HG03045 (cell line): ENCODE results near the gene STK26.
"Not testable (repeated sequence)": the region's sequence is repeated elsewhere in the genome, so short reads cannot be mapped to it uniquely, and the experiment has no call there.

Experiments used
- ATAC-seq: cut with Tn5 transposase; IDR thresholded peaks from one replicate; pipeline ENCODE4 v1.9.1; 2021; ENCODE audit warnings: mild to moderate bottlenecking, moderate library complexity; ENCODE audit not compliant: unreplicated experiment

The STK26 gene

DNA sequence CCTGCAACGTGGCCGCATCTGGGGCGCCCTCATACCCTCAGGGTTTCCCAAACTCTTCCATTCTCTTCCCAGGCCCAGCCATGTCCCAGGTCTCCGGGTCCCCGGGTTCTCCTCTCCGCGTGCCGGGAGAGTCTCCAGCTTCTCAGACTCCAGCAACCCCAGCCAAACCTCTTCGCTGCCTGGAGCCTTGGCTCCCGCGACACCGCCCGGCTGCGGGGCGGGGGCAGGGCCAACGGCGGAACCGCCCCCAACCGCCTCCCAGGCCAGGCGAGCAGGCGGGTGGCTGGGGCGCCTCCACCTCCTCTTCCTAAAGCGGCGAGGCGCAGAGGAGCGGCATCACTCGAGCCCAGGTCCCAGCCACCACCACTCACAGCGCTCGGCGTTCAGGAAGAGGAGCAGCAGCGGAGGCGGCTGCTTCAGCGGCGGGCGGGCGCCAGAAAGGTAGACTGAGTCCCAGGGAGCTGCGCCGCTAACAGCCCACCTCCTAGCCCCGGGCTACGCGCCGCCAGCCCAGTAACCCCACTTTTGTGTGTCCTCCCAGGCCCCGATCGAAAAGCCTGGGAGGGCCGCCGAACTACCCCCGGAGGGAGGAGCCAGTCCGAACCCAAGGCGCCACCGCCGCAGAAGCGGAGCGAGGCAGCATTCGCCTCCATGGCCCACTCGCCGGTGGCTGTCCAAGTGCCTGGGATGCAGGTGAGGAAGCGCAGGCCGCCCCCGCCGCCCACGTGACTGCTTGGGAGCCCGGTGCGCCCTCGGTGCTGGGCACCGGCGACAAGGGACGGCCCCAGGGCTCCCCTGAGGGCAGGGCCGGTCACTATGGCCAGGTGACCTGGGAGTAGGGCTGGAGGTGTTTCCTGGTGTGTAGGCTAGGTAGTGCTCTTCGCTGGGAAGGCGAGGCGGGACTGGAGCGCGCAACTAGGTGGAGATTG, at the start of gene STK26:
Gene STK26 (plus strand): TSS at position 336 of the 929 bp plus-strand sequence. CDS start 316 bp downstream, at position 652.
- ATAC-seq = peak; percentile 84

- ATAC-seq = no peak
Measured at GRCh38 chrX:131975851-131976250, 47.3 kb upstream of the STK26 start.

DNA sequence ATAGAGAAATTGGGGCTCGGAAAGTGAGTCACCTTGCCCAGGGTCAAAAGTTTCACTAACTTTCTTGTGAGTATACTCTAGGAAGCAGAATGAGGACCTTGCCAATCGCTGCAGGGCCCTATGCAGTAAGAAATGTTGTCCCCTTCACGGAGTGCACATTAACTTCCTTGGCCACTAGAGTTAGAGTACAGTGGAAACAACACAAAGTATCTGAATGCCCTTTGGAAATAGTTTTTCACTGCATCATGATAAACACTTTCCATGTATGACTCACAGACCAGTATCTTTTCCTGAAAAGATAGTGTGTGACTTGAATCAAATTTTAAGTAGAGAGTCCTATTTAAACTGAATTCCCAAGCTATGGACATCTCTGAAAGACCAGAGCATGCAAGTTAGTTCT, 45.5 kb upstream of the STK26 start:
- no peak for ATAC-seq

- ATAC-seq = no peak
Measured at GRCh38 chrX:131979116-131979515, 44.0 kb upstream of the STK26 start.

- no peak for ATAC-seq
Measured at GRCh38 chrX:131985526-131986049, 37.5 kb upstream of the STK26 start.

- ATAC-seq = peak; percentile 98
Measured at GRCh38 chrX:131987252-131987651, 35.9 kb upstream of the STK26 start.

GRCh38 chrX:131988236-131988635, 34.9 kb upstream of the STK26 start:
- no peak for ATAC-seq

GRCh38 chrX:132001127-132001526, 22.0 kb upstream of the STK26 start:
- no peak for ATAC-seq

DNA sequence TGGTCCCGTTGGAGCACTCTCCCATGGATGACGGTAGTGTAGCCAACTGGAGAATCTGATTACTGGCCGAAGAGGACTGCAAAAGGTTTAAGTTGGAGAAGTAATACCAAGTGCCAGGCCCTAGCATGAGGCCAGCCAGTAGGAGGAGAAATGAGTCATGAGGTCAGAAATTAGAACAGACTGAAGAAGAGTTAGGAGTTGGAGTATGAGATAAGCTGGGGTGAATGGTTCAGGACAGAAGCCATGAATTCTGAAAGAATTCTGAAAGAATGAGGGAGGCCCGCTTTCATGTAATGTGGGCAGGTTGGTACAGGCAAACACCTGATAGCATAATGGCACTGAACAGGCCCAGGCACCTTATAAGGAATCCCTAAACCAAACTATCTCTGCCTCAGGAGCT, 18.4 kb upstream of the STK26 start:
- ATAC-seq = no peak

DNA sequence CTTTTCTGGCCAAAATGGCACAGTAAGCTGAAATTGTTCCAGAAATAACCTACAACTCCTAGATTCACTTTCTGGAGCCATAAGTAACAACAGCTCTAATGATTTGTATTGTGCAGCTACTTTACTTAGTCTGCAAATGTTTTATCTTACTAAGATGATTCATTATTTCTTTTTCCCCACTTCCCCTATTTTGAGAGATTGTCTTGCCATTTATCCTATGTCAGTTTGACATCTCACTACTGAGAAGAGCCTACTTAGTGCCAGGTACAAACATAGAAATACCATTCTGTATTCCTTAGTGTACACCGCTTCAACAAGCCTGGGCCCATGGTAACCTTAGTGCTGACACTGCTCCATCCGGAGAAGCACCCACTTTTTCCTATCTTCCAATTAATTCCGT, 13.8 kb upstream of the STK26 start:
- no peak for ATAC-seq

GRCh38 chrX:132010213-132010612, 12.9 kb upstream of the STK26 start:
- not testable (repeated sequence) for ATAC-seq

DNA sequence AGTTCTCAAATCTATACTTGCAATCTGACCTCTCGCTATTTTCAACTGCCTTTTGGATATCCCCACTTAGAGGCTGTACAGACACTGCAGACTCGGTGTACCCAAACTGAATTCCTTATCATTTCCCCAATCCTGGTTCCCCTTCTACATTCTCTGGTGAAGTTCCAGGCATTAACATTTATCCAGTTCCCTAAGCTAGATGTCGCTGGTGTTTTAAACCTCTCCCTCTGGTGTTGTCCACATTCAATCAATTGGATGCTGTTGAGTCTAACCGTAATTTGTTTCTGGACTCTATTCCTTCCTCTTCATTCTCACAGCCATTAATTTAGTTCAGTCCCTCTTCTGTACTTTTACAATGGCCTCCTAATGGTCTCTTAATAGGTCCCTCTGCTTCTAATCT, 7.2 kb upstream of the STK26 start:
- no peak for ATAC-seq

DNA sequence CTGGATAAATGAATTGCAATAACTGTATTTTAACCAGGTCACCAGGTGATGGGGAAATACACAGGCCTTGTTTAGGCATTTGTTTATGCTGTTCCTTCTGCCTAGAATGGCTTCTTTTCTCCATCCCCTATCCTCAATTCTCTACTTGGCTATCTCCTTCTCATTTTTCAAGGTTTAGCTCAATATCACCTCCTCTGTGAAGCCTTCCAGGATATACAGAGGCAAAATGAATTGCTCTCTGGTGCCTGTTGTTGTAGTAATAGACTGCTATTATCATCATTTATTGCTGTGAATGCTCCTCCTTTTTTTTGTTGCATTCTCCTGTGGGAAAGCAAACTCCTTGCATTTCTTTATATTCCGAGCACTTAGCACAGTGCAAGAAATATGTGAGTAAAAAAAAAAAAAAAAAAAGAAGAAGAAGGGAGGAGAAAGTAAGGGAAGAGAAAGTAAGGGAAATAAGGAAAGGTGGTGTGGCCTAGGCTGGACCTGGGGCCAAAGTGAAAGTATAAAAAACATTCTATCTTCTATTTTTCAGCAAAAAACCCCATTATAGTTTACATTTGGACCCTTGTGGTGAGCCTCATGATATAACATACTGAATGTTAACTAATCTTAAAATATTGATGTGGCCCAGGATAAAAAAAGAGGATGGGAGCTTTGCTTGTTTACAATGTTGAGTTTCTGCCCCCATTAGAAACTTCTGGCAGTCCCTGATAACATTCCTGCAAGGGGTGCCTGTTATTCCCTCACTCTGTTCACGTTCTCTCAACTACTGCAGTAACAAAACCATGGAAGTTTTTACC, 6.3 kb upstream of the STK26 start:
- no peak for ATAC-seq

- no peak for ATAC-seq
Measured at GRCh38 chrX:132017431-132018185, 5.5 kb upstream of the STK26 start.

DNA sequence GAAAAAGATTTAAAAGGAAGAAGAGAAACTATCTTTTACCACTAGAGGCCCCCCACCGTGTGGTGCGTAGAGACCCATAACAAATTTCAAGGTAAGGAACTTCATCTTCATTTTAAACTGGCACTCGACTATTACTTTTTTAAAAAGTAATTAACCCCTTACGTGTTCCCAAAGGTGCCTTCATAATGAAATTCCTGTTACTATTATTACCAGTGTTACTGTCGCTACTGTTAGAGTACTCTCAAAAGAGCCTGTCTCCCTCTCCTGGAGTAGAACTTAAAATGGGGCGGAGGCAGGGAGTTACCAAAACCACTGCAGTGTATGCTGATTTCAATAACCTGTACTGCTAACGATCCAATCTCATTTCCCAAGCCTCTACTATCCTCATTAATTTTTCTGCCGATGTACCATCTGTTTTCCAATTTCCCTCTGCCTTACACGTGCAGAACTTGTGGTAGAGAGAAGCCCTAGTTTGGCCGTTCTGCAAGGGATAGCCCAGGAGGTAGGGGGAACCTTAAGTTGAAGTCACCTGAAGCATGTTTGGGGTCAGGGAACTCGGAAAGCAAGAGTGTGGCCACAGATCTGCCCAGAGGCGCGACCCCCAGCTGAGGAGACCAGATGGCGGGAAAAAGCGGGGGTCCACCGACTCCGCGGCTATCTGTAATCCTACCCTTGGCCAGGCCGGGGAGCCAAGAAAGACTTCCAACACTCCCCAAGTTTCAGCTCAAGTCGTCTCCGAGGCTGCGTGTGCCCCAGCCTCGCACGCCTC, 720 bp upstream of the STK26 start:
- ATAC-seq = peak; percentile 16

GRCh38 chrX:132023896-132024386, 839 bp downstream of the STK26 start:
- ATAC-seq = peak; percentile 48

GRCh38 chrX:132025041-132025440, 1.9 kb downstream of the STK26 start:
- ATAC-seq = no peak

DNA sequence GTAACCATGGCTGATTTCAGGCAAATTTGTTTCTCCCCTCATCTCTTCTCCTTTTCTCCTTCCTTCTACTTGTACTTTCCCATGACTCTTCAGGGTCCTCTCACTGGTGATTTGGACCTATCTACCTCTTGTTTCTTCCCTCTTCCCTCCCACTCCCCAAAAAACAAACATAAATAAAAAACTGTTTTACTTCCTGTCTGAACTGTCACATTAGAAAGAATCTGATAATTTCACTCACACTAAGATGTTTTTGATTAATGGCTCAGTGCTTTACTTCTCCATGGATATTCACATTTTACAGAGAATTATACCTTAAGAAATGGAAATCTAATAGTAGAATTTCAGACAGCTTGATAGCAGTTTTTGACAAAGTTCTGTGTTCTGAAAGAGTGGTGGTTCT, 7.2 kb downstream of the STK26 start:
- ATAC-seq = no peak

GRCh38 chrX:132031867-132032266, 8.8 kb downstream of the STK26 start:
- ATAC-seq = no peak

DNA sequence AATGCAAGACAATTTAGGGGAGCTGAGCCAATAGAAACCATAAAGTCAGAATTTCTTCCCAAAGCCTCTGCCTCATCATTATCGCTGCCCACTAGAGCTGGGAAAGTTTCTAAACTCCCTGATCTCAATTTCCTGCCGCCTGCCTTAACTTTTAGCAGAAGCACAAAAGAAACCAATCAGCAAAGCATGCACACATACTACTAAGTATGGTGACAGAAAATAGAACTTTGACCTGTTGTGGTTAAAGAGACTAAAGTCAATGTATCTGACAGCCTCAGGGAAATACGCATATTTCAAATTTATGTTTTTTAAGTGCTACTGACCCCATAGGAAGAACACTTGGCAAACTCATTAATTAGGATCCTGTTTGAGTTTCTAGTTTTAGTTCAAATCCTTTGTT, 10.1 kb downstream of the STK26 start:
- ATAC-seq = no peak
